HepG2 (cell line): ENCODE data around the gene C1QTNF9. TPM values are rescaled to one million over a fixed set of nuclear protein-coding genes. Genes with fewer than 3 reads are reported as not detected.

Experiments used
- ATAC-seq: fragments of 200-7000 bp; cut with Tn5 transposase; 3 replicates; pipeline ENCODE4 v1.9.1; 2020; ENCODE audit warnings: mild to moderate bottlenecking, moderate library complexity
- BruUV-seq: library from RNA; stranded (reverse); fragments of 400-500 nt; replicated peaks from 2 replicates; lab custom pipeline; 2021; lab: Mats Ljungman, UMichigan
- CTCF ChIA-PET: fragments of 300-600 bp; formaldehyde crosslinking; extraction: SDS; loops from one replicate; lab custom pipeline; 2021; ENCODE audit warnings: low total read pairs, inconsistent platforms, low intra/inter-chr PET ratio; lab: Yijun Ruan, JAX
- POLR2A ChIA-PET: fragments of 350-600 bp; sonication (Branson Sonifier 250); formaldehyde crosslinking; loops from one replicate; lab custom pipeline; 2020; ENCODE audit warnings: antibody characterized with exemption, inconsistent platforms; lab: Yijun Ruan, JAX
- DNase-seq: peaks from one replicate; pipeline ENCODE4 v3.0.0-alpha.2; 2015; ENCODE audit warnings: low spot score
- FAIRE-seq: peaks from 3 replicates; lab custom pipeline; 2011; peaks lifted over from hg19 to GRCh38; lab: Jason Lieb, UNC
- H2AFZ ChIP-seq: one replicate; pipeline ENCODE4 v1.6.1; 2011; ENCODE audit warnings: low read length, inconsistent platforms
- H3K27ac ChIP-seq: fragments of 300-600 bp; 3 replicates; pipeline ENCODE4 v1.8.0; 2011; ENCODE audit warnings: mixed run types, mild to moderate bottlenecking, mixed read lengths, low read length, inconsistent platforms; ENCODE audit not compliant: insufficient read depth; ENCODE audit errors: extremely low read length
- H3K27me3 ChIP-seq, 2 experiments: fragments of 200-600 bp in 1 of 2; 2 replicates in 1 of 2; 3 replicates in 1 of 2; pipeline versions ENCODE4 v1.6.0 to v1.8.0; 2011; ENCODE audit warnings: low read length in 2 of 2, mild to moderate bottlenecking in 2 of 2, moderate library complexity in 2 of 2, inconsistent platforms in 1 of 2; ENCODE audit not compliant: insufficient read depth in 2 of 2, control insufficient read depth in 1 of 2
- H3K36me3 ChIP-seq, 2 experiments: fragments of 200-600 bp in 1 of 2; replicated peaks in 1 of 2; 2 replicates in 1 of 2; 3 replicates in 1 of 2; pipeline versions ENCODE4 v1.5.1 to v1.8.0; 2011; ENCODE audit warnings: low read length in 2 of 2, inconsistent platforms in 1 of 2; ENCODE audit not compliant: insufficient read depth in 2 of 2, control insufficient read depth in 1 of 2
- H3K4me1 ChIP-seq: 2 replicates; pipeline ENCODE4 v1.5.1; 2012; ENCODE audit warnings: low read length, inconsistent platforms; ENCODE audit not compliant: insufficient read depth
- H3K4me2 ChIP-seq: 2 replicates; pipeline ENCODE4 v1.6.0; 2011; ENCODE audit warnings: low read depth, low read length, inconsistent platforms
- H3K4me3 ChIP-seq, 3 experiments: fragments of 200-600 bp in 1 of 3; sonication (generic), shearing (Covaris generic) in 1 of 3; replicated peaks in 1 of 3; 2 replicates each; pipeline ENCODE4 v1.5.1; 2011 to 2016; ENCODE audit warnings: low read length in 3 of 3, inconsistent platforms in 2 of 3, low read depth in 2 of 3, mild to moderate bottlenecking in 2 of 3, control low read depth in 1 of 3, mixed read lengths in 1 of 3; ENCODE audit not compliant: insufficient read depth in 1 of 3
- H3K79me2 ChIP-seq: one replicate; pipeline ENCODE4 v1.6.1; 2011; ENCODE audit warnings: low read length, inconsistent platforms; ENCODE audit not compliant: insufficient read depth
- H3K9ac ChIP-seq: 2 replicates; pipeline ENCODE4 v1.6.0; 2011; ENCODE audit warnings: mild to moderate bottlenecking, low read depth, low read length, inconsistent platforms; ENCODE audit not compliant: insufficient read depth
- H3K9me3 ChIP-seq: 2 replicates; pipeline ENCODE4 v1.5.1; 2012; ENCODE audit warnings: mild to moderate bottlenecking, low read length
- H4K20me1 ChIP-seq: 2 replicates; pipeline ENCODE4 v1.6.0; 2011; ENCODE audit warnings: inconsistent platforms, mild to moderate bottlenecking, low read length, moderate library complexity; ENCODE audit not compliant: insufficient read depth
- DBP ChIP-seq: sonication (generic); formaldehyde crosslinking; IDR thresholded peaks from 2 replicates; pipeline ENCODE4 v1.4.0; 2020; ENCODE audit warnings: missing genetic modification reagents; ENCODE audit errors: not compliant biosample characterization
- POLR2A ChIP-seq, 2 experiments: IDR thresholded peaks; 2 replicates each; pipeline ENCODE4 v1.6.1; 2011; ENCODE audit warnings: low read depth in 2 of 2, low read length in 2 of 2, mild to moderate bottlenecking in 1 of 2, moderate library complexity in 1 of 2; ENCODE audit not compliant: insufficient read depth in 1 of 2
- RFX3 ChIP-seq: IDR thresholded peaks from 2 replicates; pipeline ENCODE4 v1.6.1; 2016; ENCODE audit warnings: missing biosample characterization, missing genetic modification reagents
- RFX5 ChIP-seq: IDR thresholded peaks from 2 replicates; pipeline ENCODE4 v1.6.1; 2011; ENCODE audit warnings: low read depth, low read length, improper control_type of control experiment
- SIN3B ChIP-seq: fragments of 150-350 bp; IDR thresholded peaks from 2 replicates; pipeline ENCODE4 v1.6.1; 2014; ENCODE audit warnings: low read length
- ZBTB3 ChIP-seq: sonication (generic); formaldehyde crosslinking; IDR thresholded peaks from 2 replicates; pipeline ENCODE4 v1.4.0; 2020; ENCODE audit warnings: low read depth, mild to moderate bottlenecking, moderate library complexity, missing genetic modification reagents, borderline replicate concordance
- ZBTB7B ChIP-seq: sonication (generic); formaldehyde crosslinking; IDR thresholded peaks from 2 replicates; pipeline ENCODE4 v1.4.0; 2020; ENCODE audit warnings: missing genetic modification reagents
- ZNF180 ChIP-seq: sonication (generic); formaldehyde crosslinking; IDR thresholded peaks from 2 replicates; pipeline ENCODE4 v1.4.0; 2020; ENCODE audit warnings: low read depth, missing genetic modification reagents, borderline replicate concordance
- ZNF605 ChIP-seq: sonication (generic); formaldehyde crosslinking; IDR thresholded peaks from 2 replicates; pipeline ENCODE4 v1.8.0; 2022; ENCODE audit warnings: mild to moderate bottlenecking, missing genetic modification reagents
- ZNF768 ChIP-seq: sonication (generic); formaldehyde crosslinking; IDR thresholded peaks from 2 replicates; pipeline ENCODE4 v1.4.0; 2020; ENCODE audit warnings: missing genetic modification reagents
- ZNF773 ChIP-seq: sonication (generic); formaldehyde crosslinking; IDR thresholded peaks from 2 replicates; pipeline ENCODE4 v1.4.0; 2020; ENCODE audit warnings: missing genetic modification reagents, borderline replicate concordance
- WGBS: methylation state at CpG from one replicate; pipeline ENCODE4 v1.1.6; 2017; ENCODE audit warnings: low lambda C conversion rate; 5-methylcytosine and 5-hydroxymethylcytosine counted together
- in situ Hi-C: cut with HindIII; loops from 2 replicates; pipeline ENCODE4 v1.10.0; 2017; ENCODE audit warnings: low pct_unique_long_range_greater_than_20kb; ENCODE audit not compliant: extremely low pct_ligation_motif_present
- intact Hi-C: fragments of 100-400 bp; cut with micrococcal nuclease; formaldehyde crosslinking; loops from one replicate; pipeline ENCODE4 v1.10.0; 2022; ENCODE audit not compliant: unreplicated experiment
- polyA plus RNA-seq, 8 experiments: library from polyadenylated mRNA; depleted of rRNA in 3 of 8; stranded (reverse) in 7 of 8; unstranded in 1 of 8; fragments of >200 nt; fragmentation: Illumina TruSeq in 4 of 8; extraction: Trizol in 4 of 8; gene quantifications; 2 replicates each; pipeline versions ENCODE4 v1.2.1 to v1.2.3, GENCODE V29; 2011 to 2016; ENCODE audit warnings: low read depth in 4 of 8, missing spikeins in 1 of 8, mixed read lengths in 1 of 8; ENCODE audit not compliant: insufficient read depth in 1 of 8
- total RNA-seq, 5 experiments: library from RNA; depleted of rRNA; stranded (reverse); fragments of >200 nt; fragmentation: Illumina TruSeq; extraction: Trizol; gene quantifications; 2 replicates each; pipeline ENCODE4 v1.2.3, GENCODE V29; 2016; ENCODE audit warnings: low read depth in 1 of 5
- TF ChIP-seq, protein P1 (sequence below): sonication (generic); IDR thresholded peaks from 2 replicates; pipeline ENCODE4 v1.6.1; 2016; ENCODE audit warnings: low read depth, borderline replicate concordance

C1QTNF9 gene
- total and polyA plus RNA-seq, 2 of the 13 experiments (the other 11 are each of a cell fraction or from before 2014, with no cell fraction given) = not detected

GRCh38 chr13:24274452-24275021, 34.8 kb upstream of the C1QTNF9 start:
- no peak overlapping the region for H3K9ac ChIP-seq
- no peak overlapping the region for H3K4me2 ChIP-seq
- H4K20me1 ChIP-seq = peaks cover 3% of the 10 kb centered on the region; the same call in 1 of the 2 replicates
- CTCF ChIA-PET = no interaction called here
- intact Hi-C loops (no loop called here), in situ Hi-C loops (no loop called here)
- no peak overlapping the region for H3K4me3 ChIP-seq
- peaks cover 34% of the 10 kb centered on the region for H3K4me1 ChIP-seq
- 97% methylated on average over 6 of the region's 6 CpGs for WGBS
- BruUV-seq = no TSS peak
- H3K27me3 ChIP-seq = no peaks in the 10 kb centered on the region
- no peak overlapping the region for H2AFZ ChIP-seq
- H3K36me3 ChIP-seq = 0 out of 5 replicates have a peak, but pooled peaks cover 0 to 2% of the 10 kb centered on the region in 2 experiments
- FAIRE-seq = no peak
- no peaks in the 10 kb centered on the region for H3K9me3 ChIP-seq
- POLR2A ChIA-PET = no interaction called here
- no peak overlapping the region for H3K27ac ChIP-seq
- TF ChIP-seq ZNF605 (CRISPR knock-in tag) (no peak), ZNF768 (CRISPR knock-in tag) (no peak), ZBTB7B (CRISPR knock-in tag) (no peak), ZBTB3 (CRISPR knock-in tag) (no peak), RFX3 (no peak), POLR2A (IDR thresholded peaks at IDR 0.05; ENCODE audit: insufficient read depth in 1 of 2, low read depth in 2 of 2, low read length in 2 of 2) (no peak), DBP (CRISPR knock-in tag) (no peak), ZNF180 (no peak), RFX5 (no peak), ZNF773 (CRISPR knock-in tag) (no peak), SIN3B (no peak)
- TF ChIP-seq, protein P1, sequence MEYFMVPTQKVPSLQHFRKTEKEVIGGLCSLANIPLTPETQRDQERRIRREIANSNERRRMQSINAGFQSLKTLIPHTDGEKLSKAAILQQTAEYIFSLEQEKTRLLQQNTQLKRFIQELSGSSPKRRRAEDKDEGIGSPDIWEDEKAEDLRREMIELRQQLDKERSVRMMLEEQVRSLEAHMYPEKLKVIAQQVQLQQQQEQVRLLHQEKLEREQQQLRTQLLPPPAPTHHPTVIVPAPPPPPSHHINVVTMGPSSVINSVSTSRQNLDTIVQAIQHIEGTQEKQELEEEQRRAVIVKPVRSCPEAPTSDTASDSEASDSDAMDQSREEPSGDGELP = no peak
- TF ChIP-seq, all 625 proteins: peak for 0
- peaks cover 6% of the 10 kb centered on the region for H3K79me2 ChIP-seq
- no peak for ATAC-seq
- DNase-seq = no peak
